Measurements from ENCODE around the gene CBFA2T3.

The CBFA2T3 gene

GRCh38 chr16:88995194-88995593, 18.2 kb upstream of the CBFA2T3 start:
- DNase-seq, result no peak

- DNase-seq, result no peak
Observed at GRCh38 chr16:88994695-88995094, 17.7 kb upstream of the CBFA2T3 start.

- no peak for DNase-seq
Observed at GRCh38 chr16:88993946-88994600, 17.1 kb upstream of the CBFA2T3 start.

GRCh38 chr16:88993166-88993761, 16.3 kb upstream of the CBFA2T3 start:
- no peak for DNase-seq

GRCh38 chr16:88992351-88993165, 15.6 kb upstream of the CBFA2T3 start:
- no peak for DNase-seq

GRCh38 chr16:88991813-88992350, 14.9 kb upstream of the CBFA2T3 start:
- no peak for DNase-seq

- DNase-seq, result no peak
Observed at GRCh38 chr16:88989852-88990547, 13.0 kb upstream of the CBFA2T3 start.

GRCh38 chr16:88988980-88989811, 12.2 kb upstream of the CBFA2T3 start:
- DNase-seq, result no peak

- no peak for DNase-seq
Observed at GRCh38 chr16:88985521-88985920, 8.5 kb upstream of the CBFA2T3 start.

GRCh38 chr16:88983771-88984687, 7.0 kb upstream of the CBFA2T3 start:
- no peak for DNase-seq

- DNase-seq, result no peak
Observed at GRCh38 chr16:88983165-88983564, 6.2 kb upstream of the CBFA2T3 start.

- no peak for DNase-seq
Observed at GRCh38 chr16:88982286-88983084, 5.5 kb upstream of the CBFA2T3 start.

- DNase-seq, result no peak
Observed at GRCh38 chr16:88979353-88980015, 2.5 kb upstream of the CBFA2T3 start.

- no peak for DNase-seq
Observed at GRCh38 chr16:88978608-88979346, 1.8 kb upstream of the CBFA2T3 start.

GRCh38 chr16:88977812-88978607, 1.0 kb upstream of the CBFA2T3 start:
- no peak for DNase-seq

- DNase-seq, result no peak
Observed at GRCh38 chr16:88976366-88977017, 515 bp downstream of the CBFA2T3 start.

GRCh38 chr16:88975511-88976061, 1.4 kb downstream of the CBFA2T3 start:
- no peak for DNase-seq
